SK-N-MC (cell line): Measurements from ENCODE around the gene PLA2G2F.

Experiments used
- DNase-seq: peaks from one replicate; pipeline ENCODE4 v3.0.0-alpha.2; 2011; ENCODE audit warnings: low read depth, low spot score
- H3K27ac ChIP-seq: fragments of 200-600 bp; sonication (generic); 2 replicates; pipeline ENCODE4 v1.5.1; 2016; ENCODE audit warnings: mixed run types
- H3K36me3 ChIP-seq: fragments of 200-600 bp; sonication (generic); 2 replicates; pipeline ENCODE4 v1.6.1; 2017; ENCODE audit warnings: antibody characterized with exemption, low read length, mixed read lengths; ENCODE audit not compliant: insufficient read depth
- H3K4me3 ChIP-seq: fragments of 200-600 bp; sonication (generic); 2 replicates; pipeline ENCODE4 v1.5.1; 2016
- H3K9ac ChIP-seq: fragments of 200-600 bp; sonication (generic); 2 replicates; pipeline ENCODE4 v1.8.0; 2017; ENCODE audit warnings: mixed run types, mixed read lengths; ENCODE audit not compliant: insufficient read length
- H3K9me3 ChIP-seq: fragments of 200-600 bp; sonication (generic); 2 replicates; pipeline ENCODE4 v1.6.1; 2017; ENCODE audit warnings: low read depth, mild to moderate bottlenecking, antibody characterized with exemption, low read length, moderate library complexity, mixed read lengths
- EZH2 ChIP-seq: fragments of 200-600 bp; sonication (generic); IDR thresholded peaks from one replicate; pipeline ENCODE4 v1.6.1; 2017; ENCODE audit warnings: antibody characterized with exemption
- FOXP2 ChIP-seq: optimal IDR thresholded peaks from 2 replicates; pipeline ENCODE3; 2011; ENCODE audit warnings: mild to moderate bottlenecking, moderate library complexity; ENCODE audit not compliant: insufficient read depth; ENCODE audit errors: extremely low read length, control extremely low read depth
- POLR2AphosphoS5 ChIP-seq: IDR thresholded peaks from 2 replicates; pipeline ENCODE4 v1.6.1; 2012; ENCODE audit warnings: mild to moderate bottlenecking, low read depth, low read length, borderline replicate concordance

The PLA2G2F gene

DNA sequence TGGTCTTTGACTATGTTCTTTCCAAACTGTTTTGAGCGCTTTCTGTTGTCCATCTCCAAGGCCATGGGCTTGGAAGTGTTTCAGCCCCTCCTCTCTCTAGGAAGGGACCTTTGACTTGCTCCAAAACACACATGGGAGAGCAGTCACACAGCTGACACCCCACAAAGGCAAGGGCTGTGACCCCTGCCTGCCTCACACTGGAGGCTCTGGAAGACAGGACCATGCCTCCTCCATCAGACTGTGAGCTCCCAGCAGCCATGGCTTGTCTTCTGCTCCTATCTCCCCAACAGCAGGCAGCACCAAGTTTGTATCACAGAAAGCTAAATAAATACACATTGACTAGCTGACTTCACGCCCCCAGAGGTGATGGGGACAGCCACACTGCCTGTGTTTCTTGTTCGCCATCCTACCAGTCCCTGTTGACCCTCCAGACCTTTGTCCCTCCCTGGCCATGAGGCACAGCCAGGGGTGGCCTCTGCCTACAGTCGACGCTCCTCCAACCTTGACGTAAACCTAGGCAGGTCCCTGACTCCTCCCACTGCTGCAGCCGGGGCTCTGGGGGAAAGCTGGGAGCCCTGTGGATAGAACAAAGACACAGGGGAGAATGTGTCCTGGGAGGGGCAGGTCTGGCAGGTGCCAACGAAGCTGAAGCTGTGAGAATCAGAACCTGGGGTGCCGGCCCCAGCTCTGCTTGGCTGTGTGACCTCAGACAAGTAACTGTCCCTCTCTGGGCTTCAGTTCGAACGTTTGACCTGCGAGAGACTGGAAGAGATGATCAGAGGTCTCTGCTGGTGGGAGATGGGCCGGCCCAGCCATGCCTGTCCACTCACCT is 4.8 kb downstream of the PLA2G2F start:
- DNase-seq: no peak
- TF ChIP-seq POLR2AphosphoS5 (no peak), FOXP2 (no peak), EZH2 (no peak)

DNA sequence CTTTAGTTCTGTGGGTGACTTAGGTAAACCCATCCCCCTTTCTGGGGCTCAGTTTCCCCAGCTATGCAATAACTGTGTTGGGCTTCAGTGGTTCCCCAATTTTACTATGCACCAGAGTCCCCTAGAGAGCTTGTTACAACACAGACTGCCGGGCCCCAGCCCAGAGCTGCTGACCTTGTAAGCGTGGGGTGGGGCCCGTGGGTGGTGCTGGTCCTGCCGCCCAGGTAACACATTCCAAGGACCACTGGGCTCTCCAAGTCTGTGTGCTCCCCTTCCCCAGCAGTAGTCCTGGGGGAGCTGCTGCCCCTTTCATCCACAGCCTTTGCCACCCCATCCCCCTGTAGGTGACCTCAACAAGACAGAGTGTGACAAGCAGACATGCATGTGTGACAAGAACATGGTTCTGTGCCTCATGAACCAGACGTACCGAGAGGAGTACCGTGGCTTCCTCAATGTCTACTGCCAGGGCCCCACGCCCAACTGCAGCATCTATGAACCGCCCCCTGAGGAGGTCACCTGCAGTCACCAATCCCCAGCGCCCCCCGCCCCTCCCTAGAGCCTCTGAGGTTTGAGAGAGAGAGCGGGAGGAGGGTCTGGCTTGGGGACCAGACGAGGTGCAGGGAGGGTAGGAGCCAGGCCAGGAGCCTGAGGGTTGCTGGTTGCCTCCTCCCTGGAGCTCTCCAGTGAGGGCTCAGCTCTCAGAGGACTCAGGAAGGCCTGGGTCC is 8.9 kb downstream of the PLA2G2F start:
- Histone ChIP-seq H3K9ac (no peak overlapping the region), H3K4me3 (no peak overlapping the region), H3K27ac (no peak overlapping the region), H3K36me3 (no peaks in the 10 kb centered on the region), H3K9me3 (no peaks in the 10 kb centered on the region)
- TF ChIP-seq EZH2 (no peak), POLR2AphosphoS5 (no peak), FOXP2 (no peak)
- DNase-seq: no peak

More for the DNA sequence above, 4.8 kb downstream of the PLA2G2F start:
- Histone ChIP-seq H3K9me3 (no peaks in the 10 kb centered on the region), H3K9ac (no peak overlapping the region), H3K4me3 (no peak overlapping the region), H3K27ac (no peak overlapping the region), H3K36me3 (no peaks in the 10 kb centered on the region)

DNA sequence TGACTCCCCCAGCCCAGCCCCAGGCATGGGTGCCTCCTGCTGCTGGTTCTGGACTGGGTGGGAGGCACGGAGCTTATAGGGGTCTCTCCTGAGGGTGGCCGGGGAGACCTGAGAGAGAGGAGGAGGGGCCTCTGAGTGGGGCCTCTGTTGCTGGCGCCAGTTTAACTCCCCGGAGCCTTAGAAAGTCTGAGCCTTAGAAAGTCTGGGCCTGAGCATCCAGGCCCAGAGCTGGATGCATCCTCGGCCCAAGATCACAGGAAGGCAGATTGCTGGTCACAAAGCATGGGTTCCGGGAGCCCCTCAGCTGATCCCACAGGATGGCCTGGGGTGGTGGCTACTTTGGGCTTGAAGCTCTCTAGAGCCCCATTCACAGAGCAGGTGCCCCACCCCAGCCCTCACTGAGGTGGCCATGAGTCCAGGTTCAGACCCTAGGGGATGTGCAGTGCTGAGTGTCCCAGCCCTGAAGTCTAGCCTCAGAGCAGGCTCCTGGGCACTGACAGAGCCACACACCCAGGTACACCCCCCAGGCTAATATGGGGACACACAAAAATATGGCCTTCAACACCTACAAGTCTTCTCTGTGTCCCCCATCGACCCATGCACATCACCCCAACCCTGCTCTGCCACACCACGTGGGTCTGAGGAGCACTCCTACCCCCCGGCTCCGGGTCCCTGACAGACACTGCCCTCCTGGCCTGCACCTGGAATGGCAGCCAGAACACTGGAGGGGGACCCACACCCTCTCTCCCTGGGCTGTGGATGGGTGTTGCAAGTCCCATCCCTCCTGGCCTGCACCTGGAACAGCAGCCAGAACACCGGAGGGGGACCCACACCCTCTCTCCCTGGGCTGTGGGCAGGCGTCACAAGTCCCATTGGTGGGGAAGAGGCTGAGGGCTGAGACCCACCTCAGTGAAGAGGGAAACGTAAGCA is 9.7 kb downstream of the PLA2G2F start:
- no peak overlapping the region for H3K27ac ChIP-seq
- no peak for DNase-seq
- no peak overlapping the region for H3K9ac ChIP-seq
- no peak overlapping the region for H3K4me3 ChIP-seq
- H3K36me3 ChIP-seq: no peaks in the 10 kb centered on the region
- H3K9me3 ChIP-seq: no peaks in the 10 kb centered on the region
- TF ChIP-seq POLR2AphosphoS5: no peak
- TF ChIP-seq EZH2: no peak
- TF ChIP-seq FOXP2: no peak

DNA sequence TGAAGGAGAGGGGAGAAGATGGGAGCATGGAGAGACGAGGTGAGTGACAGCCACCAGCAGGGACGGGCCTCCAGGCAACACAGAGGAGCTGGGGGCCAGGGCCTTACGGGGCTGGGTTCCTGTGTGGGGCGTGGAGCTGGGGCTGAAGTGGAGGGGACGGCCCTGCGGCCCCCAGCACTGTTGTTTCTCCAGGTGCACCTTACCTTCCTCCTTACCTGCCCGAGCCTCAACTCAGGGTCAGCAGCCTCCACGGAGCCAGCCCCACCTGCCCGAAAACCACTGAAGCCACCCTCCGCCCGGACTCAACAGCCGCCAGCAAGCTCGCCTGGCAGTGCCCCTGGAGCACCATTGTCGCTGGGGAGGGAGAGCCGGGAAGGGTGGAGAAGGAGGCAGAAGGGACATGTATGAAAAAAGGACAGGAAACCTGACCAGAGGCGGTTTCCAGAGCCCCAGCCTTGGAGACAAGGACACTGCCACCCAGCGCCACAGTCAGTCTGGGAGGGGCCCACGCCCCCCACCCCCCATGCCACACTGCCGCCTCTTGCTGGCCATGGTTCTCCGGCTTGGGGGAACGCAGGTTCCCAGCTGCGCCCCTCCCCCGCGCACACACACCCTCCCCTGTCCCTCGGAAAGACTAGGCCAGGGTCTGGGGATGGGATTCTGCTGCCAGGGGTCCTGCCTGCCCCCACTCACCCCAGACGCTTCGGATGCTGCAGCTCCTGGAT is 10.6 kb downstream of the PLA2G2F start:
- no peak overlapping the region for H3K27ac ChIP-seq
- DNase-seq: no peak
- TF ChIP-seq POLR2AphosphoS5: no peak
- TF ChIP-seq FOXP2: no peak
- H3K9me3 ChIP-seq: no peaks in the 10 kb centered on the region
- no peak overlapping the region for H3K4me3 ChIP-seq
- no peak overlapping the region for H3K9ac ChIP-seq
- H3K36me3 ChIP-seq: no peaks in the 10 kb centered on the region

DNA sequence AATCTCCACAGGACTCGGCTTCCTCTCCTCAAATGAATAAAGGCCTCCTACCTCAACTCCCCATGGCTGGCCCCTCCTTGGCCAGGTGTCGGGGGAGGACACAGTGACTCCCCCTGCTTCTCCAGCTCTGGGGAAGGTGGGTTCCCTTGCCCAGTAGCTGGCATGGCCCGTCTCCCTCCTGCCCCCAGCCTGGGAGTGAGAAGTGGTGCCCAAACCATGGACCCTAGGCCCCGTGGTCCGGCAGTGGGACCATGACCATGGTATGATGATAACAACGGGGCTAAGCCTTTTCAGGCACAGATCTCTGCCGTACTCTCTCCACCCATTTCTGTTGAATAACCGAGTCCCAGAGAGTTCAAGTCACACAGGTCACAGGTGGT is 11.2 kb downstream of the PLA2G2F start:
- Histone ChIP-seq H3K27ac (no peak overlapping the region), H3K9me3 (no peaks in the 10 kb centered on the region), H3K4me3 (no peak overlapping the region), H3K9ac (no peak overlapping the region), H3K36me3 (no peaks in the 10 kb centered on the region)
- no peak for TF ChIP-seq EZH2
- no peak for DNase-seq

DNA sequence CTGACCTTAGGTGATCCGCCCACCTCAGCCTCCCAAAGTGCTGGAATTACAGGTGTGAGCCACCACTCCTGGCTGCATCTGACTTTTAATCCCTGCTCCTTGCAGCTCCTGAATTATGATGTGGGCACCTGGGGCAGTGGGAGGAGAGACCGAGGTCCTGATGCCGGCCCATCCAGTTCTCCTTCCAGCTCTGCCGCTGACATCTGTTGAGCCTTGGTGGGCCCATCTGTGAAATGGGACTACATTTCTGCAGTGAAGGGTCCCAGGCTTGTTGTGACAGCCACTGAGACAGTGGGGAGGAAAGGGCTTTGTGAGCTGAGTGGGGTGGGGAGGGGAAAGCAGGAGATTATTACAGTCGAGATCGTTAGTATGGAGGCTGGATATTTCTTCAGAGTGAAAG is 11.8 kb downstream of the PLA2G2F start:
- no peaks in the 10 kb centered on the region for H3K9me3 ChIP-seq
- H3K4me3 ChIP-seq: no peak overlapping the region
- H3K9ac ChIP-seq: no peak overlapping the region
- no peak for TF ChIP-seq POLR2AphosphoS5
- no peak for TF ChIP-seq FOXP2
- TF ChIP-seq EZH2: no peak
- no peak overlapping the region for H3K27ac ChIP-seq
- H3K36me3 ChIP-seq: no peaks in the 10 kb centered on the region
- DNase-seq: no peak

DNA sequence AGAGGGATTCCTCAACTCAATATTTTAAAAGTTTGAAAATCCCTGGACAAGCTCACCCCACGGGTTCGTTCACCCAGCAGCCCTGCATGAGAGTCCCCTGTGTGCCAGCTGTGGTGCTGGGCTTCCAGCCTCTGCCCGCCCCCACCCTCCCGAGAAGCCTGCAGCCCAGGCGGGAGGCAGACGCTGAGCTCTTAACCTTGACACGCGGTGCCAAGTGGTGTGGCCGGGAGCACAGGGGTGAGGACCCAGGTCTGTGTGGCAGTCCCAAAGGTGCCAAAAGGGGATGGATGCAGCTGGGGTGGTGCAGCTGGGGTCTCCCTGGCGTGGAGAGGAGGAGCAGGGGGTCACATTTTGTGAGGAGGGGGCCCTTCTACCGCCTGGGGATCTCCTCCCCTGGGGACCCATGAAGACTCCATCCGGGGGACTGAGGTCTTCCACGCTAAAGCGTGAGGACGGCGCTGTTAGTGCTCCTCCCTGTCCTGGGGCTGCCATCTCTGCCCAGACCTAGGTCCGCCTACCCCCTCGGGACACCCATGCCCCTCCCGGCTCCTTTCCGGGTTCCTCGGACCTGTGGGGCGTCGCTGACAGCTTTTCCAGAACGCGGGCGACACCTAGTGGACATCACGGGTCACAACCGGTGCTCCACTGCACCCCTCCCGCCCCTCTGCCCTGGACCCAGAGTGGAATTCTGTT is 12.9 kb downstream of the PLA2G2F start:
- DNase-seq: no peak

More for the DNA sequence above, 12.9 kb downstream of the PLA2G2F start:
- Histone ChIP-seq H3K9me3 (no peaks in the 10 kb centered on the region), H3K4me3 (no peak overlapping the region), H3K36me3 (no peaks in the 10 kb centered on the region), H3K9ac (no peak overlapping the region), H3K27ac (no peak overlapping the region)
- TF ChIP-seq FOXP2 (no peak), POLR2AphosphoS5 (no peak), EZH2 (no peak)
